Activated B cell treated with CpG ODN at 0.5 μM for 24 hours (primary cell): ENCODE measurements around the gene GGT5. TPM values are rescaled to one million over a fixed set of nuclear protein-coding genes. Genes with fewer than 3 reads are reported as not detected.

Experiments used
- ATAC-seq: fragments of 200-7000 bp; cut with Tn5 transposase; one replicate; pipeline ENCODE4 v1.10.0; 2021; ENCODE audit warnings: low read depth, mild to moderate bottlenecking, moderate library complexity
- CTCF ChIA-PET: fragments of 350-600 bp; sonication (Branson Sonifier 250); formaldehyde crosslinking; loops from one replicate; lab custom pipeline; 2021; ENCODE audit warnings: antibody characterized with exemption; lab: Charles Lee
- POLR2A ChIA-PET: fragments of 350-600 bp; sonication (Branson Sonifier 250); formaldehyde crosslinking; loops from one replicate; lab custom pipeline; 2021; ENCODE audit warnings: antibody characterized with exemption; lab: Charles Lee
- DNase-seq: peaks from one replicate; pipeline ENCODE4 v3.0.0; 2022
- H3K27ac Mint-ChIP-seq: one replicate; pipeline ENCODE4 v1.8.0; 2020; ENCODE audit warnings: mixed read lengths
- H3K27me3 Mint-ChIP-seq: one replicate; pipeline ENCODE4 v1.8.0; 2021; ENCODE audit warnings: mixed read lengths
- H3K36me3 Mint-ChIP-seq: one replicate; pipeline ENCODE4 v1.8.0; 2021; ENCODE audit warnings: low read depth, mixed read lengths
- H3K4me1 Mint-ChIP-seq: one replicate; pipeline ENCODE4 v1.8.0; 2021; ENCODE audit warnings: mixed read lengths
- H3K4me3 Mint-ChIP-seq: one replicate; pipeline ENCODE4 v1.8.0; 2020; ENCODE audit warnings: mild to moderate bottlenecking, mixed read lengths
- H3K9me3 Mint-ChIP-seq: one replicate; pipeline ENCODE4 v1.8.0; 2020; ENCODE audit warnings: mixed read lengths
- intact Hi-C: fragments of 100-400 bp; cut with micrococcal nuclease; formaldehyde crosslinking; loops from one replicate; pipeline ENCODE4 v1.15.1; 2024
- total RNA-seq: library from RNA; stranded (reverse); gene quantifications from 2 replicates; pipeline ENCODE4 v1.2.3, GENCODE V29; 2022
- TF ChIP-seq, protein P1 (sequence below): fragments of 200-600 bp; IDR thresholded peaks from one replicate; pipeline ENCODE4 v1.8.0; 2022; ENCODE audit warnings: antibody characterized with exemption, mild to moderate bottlenecking

The GGT5 gene
- total RNA-seq, 1 donor from 2014 or later: not detected

DNA sequence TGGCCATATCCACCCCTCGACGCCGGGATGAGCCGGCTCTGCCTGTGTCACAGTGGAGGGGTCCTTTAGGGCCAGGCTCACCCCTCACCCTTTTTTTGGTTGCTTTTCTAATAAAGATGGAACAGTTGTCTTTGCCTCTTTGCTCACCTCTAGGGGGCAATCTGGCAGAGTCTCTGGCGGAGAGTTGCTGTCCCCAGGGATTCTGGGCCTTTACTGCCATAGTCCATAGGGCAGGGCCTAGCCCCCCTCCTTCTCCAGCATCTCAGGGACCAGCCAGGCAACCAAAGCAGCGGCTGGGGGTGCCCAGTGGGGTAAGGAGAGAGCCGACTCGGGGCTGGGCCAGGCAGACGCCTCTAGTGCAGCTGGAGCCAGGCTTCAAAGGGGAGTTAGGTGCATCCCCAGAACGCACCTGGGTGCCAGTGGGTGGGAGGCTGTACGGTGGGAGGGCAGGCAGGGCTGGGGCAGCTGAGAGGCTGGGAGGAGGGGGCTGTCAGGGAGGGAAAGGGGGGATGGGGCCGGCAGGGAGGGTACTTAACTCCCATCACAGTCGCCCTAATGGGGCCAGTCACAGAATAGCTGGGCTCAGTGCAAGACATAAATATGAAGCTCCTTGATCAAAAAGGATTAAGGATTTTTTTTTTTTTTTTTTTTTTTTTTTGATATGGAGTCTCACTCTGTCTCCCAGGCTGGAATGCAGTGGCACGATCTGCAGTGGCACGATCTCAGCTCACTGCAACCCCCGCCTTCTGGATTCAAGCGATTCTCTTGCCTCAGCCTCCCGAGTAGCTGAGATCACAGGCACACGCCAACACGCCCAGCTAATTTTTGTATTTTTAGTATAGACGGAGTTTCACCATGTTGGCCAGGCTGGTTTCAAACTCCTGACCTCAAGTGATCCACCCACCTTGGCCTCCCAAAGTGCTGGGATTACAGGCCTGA lies 66.1 kb downstream of the GGT5 start:
- CTCF ChIA-PET: no interaction called here
- intact Hi-C loops: loop anchor here (10.0 kb wide), 2 partner anchors 194 to 224 kb away; partner anchors contain the start of gene GSTT2
- Mint-ChIP-seq H3K36me3 (peaks cover 30% of the 10 kb centered on the region), H3K27ac (no peak overlapping the region), H3K4me3 (no peak overlapping the region), H3K4me1 (peaks cover 8% of the 10 kb centered on the region), H3K27me3 (no peaks in the 10 kb centered on the region), H3K9me3 (no peaks in the 10 kb centered on the region)
- TF ChIP-seq, protein P1, sequence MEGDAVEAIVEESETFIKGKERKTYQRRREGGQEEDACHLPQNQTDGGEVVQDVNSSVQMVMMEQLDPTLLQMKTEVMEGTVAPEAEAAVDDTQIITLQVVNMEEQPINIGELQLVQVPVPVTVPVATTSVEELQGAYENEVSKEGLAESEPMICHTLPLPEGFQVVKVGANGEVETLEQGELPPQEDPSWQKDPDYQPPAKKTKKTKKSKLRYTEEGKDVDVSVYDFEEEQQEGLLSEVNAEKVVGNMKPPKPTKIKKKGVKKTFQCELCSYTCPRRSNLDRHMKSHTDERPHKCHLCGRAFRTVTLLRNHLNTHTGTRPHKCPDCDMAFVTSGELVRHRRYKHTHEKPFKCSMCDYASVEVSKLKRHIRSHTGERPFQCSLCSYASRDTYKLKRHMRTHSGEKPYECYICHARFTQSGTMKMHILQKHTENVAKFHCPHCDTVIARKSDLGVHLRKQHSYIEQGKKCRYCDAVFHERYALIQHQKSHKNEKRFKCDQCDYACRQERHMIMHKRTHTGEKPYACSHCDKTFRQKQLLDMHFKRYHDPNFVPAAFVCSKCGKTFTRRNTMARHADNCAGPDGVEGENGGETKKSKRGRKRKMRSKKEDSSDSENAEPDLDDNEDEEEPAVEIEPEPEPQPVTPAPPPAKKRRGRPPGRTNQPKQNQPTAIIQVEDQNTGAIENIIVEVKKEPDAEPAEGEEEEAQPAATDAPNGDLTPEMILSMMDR: no peak
- ATAC-seq (no peak), DNase-seq (no peak)
- POLR2A ChIA-PET: interaction anchor here (0.7 to 1.3 kb wide), 2 partner anchors 21 to 284 kb away, joined by 3 to 5 read pairs; no protein-coding TSS in a partner anchor

DNA sequence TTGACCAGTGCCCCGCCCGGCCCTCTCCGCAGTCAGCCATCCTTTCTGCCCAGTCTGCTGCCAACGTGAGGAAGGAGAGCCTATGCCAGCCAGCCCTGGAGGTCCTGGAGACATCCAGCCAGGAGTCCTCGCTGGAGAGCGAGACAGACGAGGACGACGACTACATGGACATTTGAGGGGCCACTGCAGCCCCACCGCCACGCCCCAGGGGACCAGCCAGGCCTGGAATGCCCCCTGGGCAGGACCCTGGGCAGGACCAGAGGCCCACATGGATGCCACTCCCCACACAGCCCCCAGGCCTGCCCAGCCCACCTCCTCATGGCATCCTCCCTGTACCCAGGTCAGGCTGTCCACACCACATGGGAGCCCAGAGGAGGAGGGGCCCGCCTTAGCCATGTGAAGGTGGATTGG lies 66.9 kb downstream of the GGT5 start:
- no peak for ATAC-seq
- Mint-ChIP-seq H3K27ac (no peak overlapping the region), H3K4me3 (no peak overlapping the region), H3K9me3 (no peaks in the 10 kb centered on the region), H3K27me3 (no peaks in the 10 kb centered on the region), H3K36me3 (peaks cover 38% of the 10 kb centered on the region), H3K4me1 (peaks cover under 1% of the 10 kb centered on the region)
- CTCF ChIA-PET: interaction anchor here (1.4 kb wide), 1 partner anchor 20 kb away, joined by 6 read pairs; no protein-coding TSS in a partner anchor
- no peak for DNase-seq
- intact Hi-C loops: loop anchor here (10.0 kb wide), 2 partner anchors 193 to 223 kb away; partner anchors contain the start of gene GSTT2
- POLR2A ChIA-PET: interaction anchor here (0.7 kb wide), 1 partner anchor 283 kb away, joined by 5 read pairs; no protein-coding TSS in a partner anchor
- TF ChIP-seq, protein P1: no peak

- POLR2A ChIA-PET: no interaction called here
- ATAC-seq: no peak
- intact Hi-C loops: loop anchor here (10.0 kb wide), 2 partner anchors 193 to 223 kb away; partner anchors contain the start of gene GSTT2
Measured at GRCh38 chr22:24177456-24177855, 67.4 kb downstream of the GGT5 start.

GRCh38 chr22:24177045-24177444 lies 67.8 kb downstream of the GGT5 start:
- ChIA-PET CTCF (interaction anchor here (1.4 to 2.3 kb wide), 2 partner anchors 19 to 44 kb away, joined by 6 to 12 read pairs; no protein-coding TSS in a partner anchor), POLR2A (no interaction called here)
- Mint-ChIP-seq H3K27me3 (no peaks in the 10 kb centered on the region), H3K27ac (no peak overlapping the region), H3K4me3 (no peak overlapping the region), H3K4me1 (no peaks in the 10 kb centered on the region), H3K36me3 (peaks cover 43% of the 10 kb centered on the region), H3K9me3 (no peaks in the 10 kb centered on the region)
- DNase-seq: no peak
- intact Hi-C loops: loop anchor here (10.0 kb wide), 2 partner anchors 192 to 222 kb away; partner anchors contain the start of gene GSTT2
- TF ChIP-seq, protein P1: no peak
- no peak for ATAC-seq

More at GRCh38 chr22:24177456-24177855, 67.4 kb downstream of the GGT5 start:
- no peaks in the 10 kb centered on the region for H3K27me3 Mint-ChIP-seq
- TF ChIP-seq, protein P1: no peak
- H3K36me3 Mint-ChIP-seq: peaks cover 40% of the 10 kb centered on the region
- H3K27ac Mint-ChIP-seq: no peak overlapping the region
- CTCF ChIA-PET: interaction anchor here (1.4 kb wide), 1 partner anchor 20 kb away, joined by 6 read pairs; no protein-coding TSS in a partner anchor
- H3K4me1 Mint-ChIP-seq: no peaks in the 10 kb centered on the region
- no peaks in the 10 kb centered on the region for H3K9me3 Mint-ChIP-seq
- no peak for DNase-seq
- H3K4me3 Mint-ChIP-seq: no peak overlapping the region
